NCI-H146 (cell line): ENCODE results near the gene CHD9NB.
A peak's percentile ranks its signal among the peaks of the same experiment; 100 is the strongest.

Experiments used
- DNase-seq: peaks from one replicate; lab custom pipeline; 2025; lab: John Stamatoyannopoulos, UW

Gene CHD9NB

GRCh38 chr16:53029971-53030370 lies 22.7 kb downstream of the CHD9NB start:
- no peak for DNase-seq

GRCh38 chr16:53024045-53024444 lies 28.7 kb downstream of the CHD9NB start:
- no peak for DNase-seq

GRCh38 chr16:53022374-53022773 lies 30.3 kb downstream of the CHD9NB start:
- peak; percentile 49 for DNase-seq

- no peak for DNase-seq
These were observed 33.8 kb downstream of the CHD9NB start for GRCh38 chr16:53018834-53019416.

- no peak for DNase-seq
These were observed 38.4 kb downstream of the CHD9NB start for GRCh38 chr16:53014287-53014686.

- no peak for DNase-seq
These were observed 45.6 kb downstream of the CHD9NB start for GRCh38 chr16:53007095-53007494.

- DNase-seq, result no peak
These were observed 54.8 kb downstream of the CHD9NB start for GRCh38 chr16:52997922-52998321.

GRCh38 chr16:52994942-52995341 lies 57.8 kb downstream of the CHD9NB start:
- no peak for DNase-seq

- no peak for DNase-seq
These were observed 59.5 kb downstream of the CHD9NB start for GRCh38 chr16:52993179-52993578.

GRCh38 chr16:52991572-52991971 lies 61.1 kb downstream of the CHD9NB start:
- no peak for DNase-seq
